Breast epithelium (tissue), 4 donors: ENCODE measurements around the gene LDHD. TPM values are rescaled to one million over a fixed set of nuclear protein-coding genes. Genes with fewer than 3 reads are reported as not detected.

ENCODE experiments used
- DNase-seq, 2 donors: peaks; one replicate each; pipeline ENCODE4 v3.0.0-alpha.2; 2019; ENCODE audit warnings: low spot score in 2 of 2
- H3K27ac ChIP-seq, 2 donors: fragments of 200-600 bp; sonication (generic) in 1 of 2; one replicate each; pipeline ENCODE4 v1.5.1; 2016 to 2019; ENCODE audit warnings: mild to moderate bottlenecking in 1 of 2
- H3K27me3 ChIP-seq, 2 donors: fragments of 200-600 bp; sonication (generic) in 1 of 2; one replicate each; pipeline versions ENCODE4 v1.5.1 to v1.6.0; 2017 to 2019; ENCODE audit warnings: control low read depth in 1 of 2, mild to moderate bottlenecking in 1 of 2
- H3K36me3 ChIP-seq: fragments of 200-600 bp; one replicate; pipeline ENCODE4 v1.5.1; 2019
- H3K4me1 ChIP-seq, 2 donors: fragments of 200-600 bp; sonication (generic); one replicate each; pipeline ENCODE4 v1.5.1; 2016 to 2019; ENCODE audit warnings: control low read depth in 1 of 2
- H3K4me3 ChIP-seq, 3 donors: fragments of 200-600 bp; sonication (generic); 1 replicate in 2 of 3; 2 replicates in 1 of 3; pipeline ENCODE4 v1.5.1; 2016 to 2019; ENCODE audit warnings: mild to moderate bottlenecking in 3 of 3, moderate library complexity in 2 of 3
- H3K9me3 ChIP-seq, 2 donors: fragments of 200-600 bp; sonication (generic) in 1 of 2; one replicate each; pipeline ENCODE4 v1.5.1; 2016 to 2019; ENCODE audit warnings: control low read depth in 1 of 2
- CTCF ChIP-seq, 3 donors: fragments of 450-650 bp; IDR thresholded peaks; one replicate each; pipeline ENCODE4 v1.5.1; 2016 to 2017; ENCODE audit warnings: antibody characterized with exemption in 3 of 3, mild to moderate bottlenecking in 3 of 3, moderate library complexity in 3 of 3
- POLR2A ChIP-seq: fragments of 450-650 bp; IDR thresholded peaks from one replicate; pipeline ENCODE4 v1.6.1; 2016; ENCODE audit warnings: antibody characterized with exemption, mild to moderate bottlenecking, moderate library complexity
- POLR2AphosphoS5 ChIP-seq, 3 donors: sonication (generic); formaldehyde crosslinking; IDR thresholded peaks; one replicate each; pipeline ENCODE4 v1.6.1; 2017; ENCODE audit warnings: antibody characterized with exemption in 3 of 3
- intact Hi-C: fragments of 100-400 bp; cut with DNase I; formaldehyde crosslinking; loops from one replicate; pipeline ENCODE4 v1.15.1; 2023; ENCODE audit warnings: low total_unique reads
- total RNA-seq, 3 donors: library from RNA; depleted of rRNA; stranded (reverse); fragments of >200 nt; gene quantifications; one replicate each; pipeline ENCODE4 v1.1.0, GENCODE V29; 2016

Gene LDHD
- total RNA-seq, 3 donors from 2014 or later = 10.5 to 17.6 (median 10.7) TPM

DNA sequence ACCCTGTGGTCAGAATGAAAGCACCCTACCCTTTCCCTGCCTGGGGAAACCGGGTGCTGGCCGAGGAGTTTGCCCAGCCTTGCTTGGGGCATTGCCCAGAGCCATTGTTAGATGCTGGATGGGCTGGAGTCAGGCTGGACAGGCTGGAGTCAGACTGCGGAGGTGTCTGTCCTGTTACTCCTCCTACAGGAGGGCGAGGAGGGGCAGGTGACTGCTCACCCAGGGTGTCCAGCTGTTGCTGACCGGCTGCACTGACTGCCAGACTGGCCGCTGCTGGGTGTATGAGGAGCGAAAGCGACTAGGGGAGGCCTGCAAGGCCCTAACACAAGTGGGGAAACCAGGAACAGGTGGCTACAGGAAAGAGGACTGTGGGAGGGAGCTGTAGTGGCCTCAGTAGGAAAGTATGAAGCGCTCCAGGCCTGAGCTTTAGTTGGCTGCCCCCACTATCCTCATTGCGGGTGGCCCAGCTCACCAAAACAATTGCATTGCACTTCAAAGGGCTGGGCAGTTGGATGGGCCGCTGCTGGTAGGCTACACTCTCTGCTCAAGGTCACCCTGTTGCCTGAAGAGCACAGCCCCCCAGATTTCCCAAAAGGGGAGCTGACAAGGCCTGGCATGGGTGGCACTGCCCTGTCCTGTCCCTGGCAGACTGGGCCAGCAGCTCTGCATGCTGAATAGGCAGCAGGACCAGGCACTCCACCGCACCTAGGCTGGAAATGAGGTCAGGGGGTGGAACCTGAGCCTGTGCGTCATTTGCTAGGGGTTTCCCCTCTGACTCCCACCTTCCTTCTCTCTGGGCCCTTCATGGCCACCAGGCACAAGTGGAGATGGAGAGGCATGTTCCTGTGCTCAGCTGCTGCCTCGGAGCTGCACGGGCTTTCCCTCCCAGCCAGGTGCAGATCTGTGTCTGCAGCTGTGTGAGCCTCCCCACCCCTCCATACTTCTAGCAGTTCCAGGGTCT is 18.4 kb downstream of the LDHD start:
- Histone ChIP-seq H3K27ac (peak overlapping the region; percentile 76 to 78), H3K4me1 (peaks cover 22 to 26% of the 10 kb centered on the region in 2 donors), H3K27me3 (no peaks in the 10 kb centered on the region), H3K36me3 (no peaks in the 10 kb centered on the region), H3K4me3 (no peak overlapping the region), H3K9me3 (no peaks in the 10 kb centered on the region)
- intact Hi-C loops = no loop called here
- no peak for TF ChIP-seq POLR2AphosphoS5 (IDR thresholded peaks at IDR 0.05)
- TF ChIP-seq CTCF (IDR thresholded peaks at IDR 0.05) = no peak
- TF ChIP-seq POLR2A = no peak
- no peak for DNase-seq

- TF ChIP-seq POLR2A = no peak
- TF ChIP-seq POLR2AphosphoS5 (IDR thresholded peaks at IDR 0.05) = no peak
- no peak for TF ChIP-seq CTCF (IDR thresholded peaks at IDR 0.05)
- no peaks in the 10 kb centered on the region for H3K36me3 ChIP-seq
- no peaks in the 10 kb centered on the region for H3K27me3 ChIP-seq
- peaks cover 22 to 26% of the 10 kb centered on the region in 2 donors for H3K4me1 ChIP-seq
- H3K27ac ChIP-seq = peak overlapping the region; percentile 78 to 85
- DNase-seq = no peak
- no peaks in the 10 kb centered on the region for H3K9me3 ChIP-seq
- intact Hi-C loops = no loop called here
- H3K4me3 ChIP-seq = no peak overlapping the region
These were observed 19.3 kb downstream of the LDHD start for GRCh38 chr16:75097191-75097761.

DNA sequence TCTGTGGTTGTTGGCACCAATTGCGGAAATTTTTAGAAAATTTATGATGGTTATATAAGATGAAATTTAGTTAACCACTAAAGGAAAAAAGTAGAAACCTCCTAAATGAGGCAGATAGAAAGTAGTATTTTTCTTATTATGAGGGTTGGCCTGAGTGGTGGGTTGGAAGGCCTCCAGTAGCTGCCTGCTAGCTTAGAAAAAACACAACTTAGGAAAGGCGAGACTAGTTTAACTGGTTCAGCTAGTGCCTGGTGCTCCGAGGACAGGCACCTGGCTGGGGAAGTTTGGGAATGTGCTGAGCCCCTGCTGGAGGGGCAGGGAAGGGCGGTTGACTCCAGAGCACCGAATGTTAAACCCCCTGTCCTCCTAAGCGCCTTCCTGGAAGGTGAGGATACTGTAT is 19.9 kb downstream of the LDHD start:
- peak in 1 of 2 donors; percentile 82 for DNase-seq
- TF ChIP-seq POLR2A (no peak), CTCF (IDR thresholded peaks at IDR 0.05) (peak; percentile 71 to 81 (median 78)), POLR2AphosphoS5 (IDR thresholded peaks at IDR 0.05) (peak in 2 of 3 donors; percentile 27 to 74)
- Histone ChIP-seq H3K27ac (peak overlapping the region; percentile 78 to 85), H3K36me3 (no peaks in the 10 kb centered on the region), H3K27me3 (no peaks in the 10 kb centered on the region), H3K4me3 (no peak overlapping the region), H3K9me3 (no peaks in the 10 kb centered on the region), H3K4me1 (peaks cover 22 to 26% of the 10 kb centered on the region in 2 donors)
- intact Hi-C loops = no loop called here

DNA sequence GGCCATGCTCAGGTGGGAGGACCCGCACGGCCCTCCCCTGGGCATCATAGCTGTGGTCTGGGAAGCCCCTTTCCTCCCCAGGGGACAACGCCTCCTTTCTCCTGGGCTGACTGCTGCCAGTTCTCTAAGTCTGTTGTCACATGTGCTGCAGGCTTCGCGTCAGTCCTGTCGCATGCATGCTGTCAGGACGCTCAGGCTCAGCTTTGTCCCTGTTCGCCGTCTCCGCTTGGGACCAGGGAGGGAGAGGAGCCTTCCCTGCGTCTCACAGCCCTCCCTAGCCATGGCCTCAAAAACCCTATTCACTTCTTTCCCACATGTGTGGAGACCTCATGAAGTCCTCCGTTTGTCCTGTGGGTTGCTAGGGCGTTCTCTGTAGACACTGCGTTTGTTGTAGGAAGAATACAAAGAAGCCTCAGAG is 21.4 kb downstream of the LDHD start:
- no peak overlapping the region for H3K4me3 ChIP-seq
- H3K4me1 ChIP-seq = peaks cover 22 to 26% of the 10 kb centered on the region in 2 donors
- intact Hi-C loops = no loop called here
- H3K36me3 ChIP-seq = no peaks in the 10 kb centered on the region
- H3K27me3 ChIP-seq = no peaks in the 10 kb centered on the region
- peak overlapping the region in 1 of 2 donors; percentile 78 for H3K27ac ChIP-seq
- TF ChIP-seq POLR2AphosphoS5 (IDR thresholded peaks at IDR 0.05) (no peak), POLR2A (no peak), CTCF (IDR thresholded peaks at IDR 0.05) (no peak)
- H3K9me3 ChIP-seq = no peaks in the 10 kb centered on the region
- DNase-seq = no peak
